DND-41 (cell line): ENCODE results near the gene HSBP1L1.
"Not testable (repeated sequence)": the region's sequence is repeated elsewhere in the genome, so short reads cannot be mapped to it uniquely, and the experiment has no call there.

Experiments
- ATAC-seq: fragments of 200-7000 bp; cut with Tn5 transposase; 3 replicates; pipeline ENCODE4 v1.9.1; 2021; ENCODE audit warnings: low read depth; ENCODE audit not compliant: insufficient read depth
- DNase-seq: peaks from one replicate; pipeline ENCODE4 v3.0.0-alpha.2; 2020
- H2AFZ ChIP-seq: 2 replicates; pipeline ENCODE4 v1.6.0; 2012; ENCODE audit warnings: low read depth, low read length
- H3K27ac ChIP-seq: 2 replicates; pipeline ENCODE4 v1.5.1; 2012; ENCODE audit warnings: low read length, inconsistent platforms
- H3K27me3 ChIP-seq: fragments of 200-600 bp; sonication (generic); 2 replicates; pipeline ENCODE4 v1.6.0; 2012; ENCODE audit warnings: low read length, mild to moderate bottlenecking, inconsistent platforms; ENCODE audit not compliant: insufficient read depth, poor library complexity
- H3K36me3 ChIP-seq: 2 replicates; pipeline ENCODE4 v1.5.1; 2012; ENCODE audit warnings: low read length, inconsistent platforms; ENCODE audit not compliant: insufficient read depth
- H3K4me1 ChIP-seq: 2 replicates; pipeline ENCODE4 v1.5.1; 2012; ENCODE audit warnings: mild to moderate bottlenecking, low read length; ENCODE audit not compliant: insufficient read depth
- H3K4me2 ChIP-seq: 2 replicates; pipeline ENCODE4 v1.6.0; 2012; ENCODE audit warnings: mild to moderate bottlenecking, moderate library complexity, low read length, inconsistent platforms; ENCODE audit not compliant: insufficient read depth
- H3K4me3 ChIP-seq, 2 experiments: fragments of 200-600 bp in 1 of 2; shearing (Covaris generic) in 1 of 2; 2 replicates each; pipeline ENCODE4 v1.5.1; 2012 to 2016; ENCODE audit warnings: inconsistent platforms in 2 of 2, low read length in 2 of 2, mild to moderate bottlenecking in 2 of 2, low read depth in 1 of 2, moderate library complexity in 1 of 2
- H3K79me2 ChIP-seq: 2 replicates; pipeline ENCODE4 v1.6.0; 2012; ENCODE audit warnings: low read length, inconsistent platforms; ENCODE audit not compliant: insufficient read depth
- H3K9ac ChIP-seq: 2 replicates; pipeline ENCODE4 v1.6.0; 2012; ENCODE audit warnings: low read depth, mild to moderate bottlenecking, inconsistent platforms, low read length, moderate library complexity
- H3K9me3 ChIP-seq: 2 replicates; pipeline ENCODE4 v1.5.1; 2012; ENCODE audit warnings: low read length, moderate library complexity, mild to moderate bottlenecking, inconsistent platforms; ENCODE audit not compliant: insufficient read depth, severe bottlenecking
- H4K20me1 ChIP-seq: 2 replicates; pipeline ENCODE4 v1.6.0; 2012; ENCODE audit warnings: low read length; ENCODE audit not compliant: insufficient read depth
- EZH2 ChIP-seq: IDR thresholded peaks from 3 replicates; pipeline ENCODE4 v1.6.1; 2012; ENCODE audit warnings: borderline replicate concordance, low read depth, mild to moderate bottlenecking, moderate library complexity, low read length, inconsistent platforms; ENCODE audit not compliant: severe bottlenecking
- TF ChIP-seq, protein P1 (sequence below): IDR thresholded peaks from 2 replicates; pipeline ENCODE4 v1.5.1; 2012; ENCODE audit warnings: borderline replicate concordance, low read length, moderate library complexity, mild to moderate bottlenecking; ENCODE audit not compliant: poor library complexity, severe bottlenecking; ENCODE audit errors: extremely low read depth

The HSBP1L1 gene

GRCh38 chr18:79991494-79991893, 27.1 kb downstream of the HSBP1L1 start:
- no peak overlapping the region for H2AFZ ChIP-seq
- peaks cover 20% of the 10 kb centered on the region for H3K4me1 ChIP-seq
- H4K20me1 ChIP-seq, result peaks cover 13% of the 10 kb centered on the region
- no peaks in the 10 kb centered on the region for H3K27me3 ChIP-seq
- TF ChIP-seq, protein P1, sequence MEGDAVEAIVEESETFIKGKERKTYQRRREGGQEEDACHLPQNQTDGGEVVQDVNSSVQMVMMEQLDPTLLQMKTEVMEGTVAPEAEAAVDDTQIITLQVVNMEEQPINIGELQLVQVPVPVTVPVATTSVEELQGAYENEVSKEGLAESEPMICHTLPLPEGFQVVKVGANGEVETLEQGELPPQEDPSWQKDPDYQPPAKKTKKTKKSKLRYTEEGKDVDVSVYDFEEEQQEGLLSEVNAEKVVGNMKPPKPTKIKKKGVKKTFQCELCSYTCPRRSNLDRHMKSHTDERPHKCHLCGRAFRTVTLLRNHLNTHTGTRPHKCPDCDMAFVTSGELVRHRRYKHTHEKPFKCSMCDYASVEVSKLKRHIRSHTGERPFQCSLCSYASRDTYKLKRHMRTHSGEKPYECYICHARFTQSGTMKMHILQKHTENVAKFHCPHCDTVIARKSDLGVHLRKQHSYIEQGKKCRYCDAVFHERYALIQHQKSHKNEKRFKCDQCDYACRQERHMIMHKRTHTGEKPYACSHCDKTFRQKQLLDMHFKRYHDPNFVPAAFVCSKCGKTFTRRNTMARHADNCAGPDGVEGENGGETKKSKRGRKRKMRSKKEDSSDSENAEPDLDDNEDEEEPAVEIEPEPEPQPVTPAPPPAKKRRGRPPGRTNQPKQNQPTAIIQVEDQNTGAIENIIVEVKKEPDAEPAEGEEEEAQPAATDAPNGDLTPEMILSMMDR, result no peak
- no peak for TF ChIP-seq EZH2
- DNase-seq (no peak), ATAC-seq (no peak)
- no peaks in the 10 kb centered on the region for H3K9me3 ChIP-seq
- no peak overlapping the region for H3K4me2 ChIP-seq
- H3K27ac ChIP-seq, result no peak overlapping the region
- H3K9ac ChIP-seq, result no peak overlapping the region
- H3K4me3 ChIP-seq, result no peak overlapping the region
- H3K36me3 ChIP-seq, result peaks cover 6% of the 10 kb centered on the region
- peaks cover 30% of the 10 kb centered on the region for H3K79me2 ChIP-seq

DNA sequence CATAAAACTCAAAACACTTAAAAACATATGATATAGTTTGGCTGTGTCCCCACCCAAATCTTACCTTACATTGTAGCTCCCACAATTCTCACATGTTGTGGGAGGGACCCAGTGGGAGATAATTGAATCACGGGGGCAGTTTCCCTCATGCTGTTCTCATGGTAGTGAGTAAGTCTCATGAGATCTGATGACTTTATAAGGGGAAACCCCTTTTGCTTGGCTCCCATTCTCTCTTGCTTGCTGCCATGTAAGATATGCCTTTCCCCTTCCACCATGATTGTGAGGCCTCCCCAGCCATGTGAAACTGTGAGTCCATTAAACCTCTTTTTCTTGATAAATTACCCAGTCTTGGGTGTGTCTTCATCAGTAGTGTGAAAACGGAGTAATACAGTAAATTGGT, 35.3 kb downstream of the HSBP1L1 start:
- H3K27me3 ChIP-seq, H3K27ac ChIP-seq, H3K4me3 ChIP-seq, H3K36me3 ChIP-seq, H3K4me2 ChIP-seq, H4K20me1 ChIP-seq, H3K79me2 ChIP-seq, H3K9ac ChIP-seq, ATAC-seq, DNase-seq, H3K4me1 ChIP-seq, H2AFZ ChIP-seq: not testable (repeated sequence)
- peaks cover 13% of the 10 kb centered on the region for H3K9me3 ChIP-seq

DNA sequence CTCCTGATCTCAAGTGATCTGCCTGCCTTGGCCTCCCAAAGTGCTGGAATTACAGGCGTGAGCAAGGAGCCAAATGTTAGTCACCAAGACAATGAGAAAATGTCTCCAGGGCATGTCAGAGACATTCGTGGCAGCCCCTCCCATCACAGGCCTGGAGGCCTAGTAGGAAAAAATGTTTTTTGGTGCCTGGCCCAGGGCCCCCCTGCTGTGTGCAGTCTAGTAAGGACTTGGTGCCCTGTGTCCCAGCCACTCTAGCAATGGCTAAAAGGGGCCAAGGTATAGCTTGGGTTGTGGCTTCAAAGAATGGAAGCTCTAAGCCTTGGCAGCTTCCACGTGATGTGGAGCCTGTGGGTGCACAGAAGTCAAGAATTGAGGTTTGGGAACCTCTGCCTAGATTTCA, 36.4 kb downstream of the HSBP1L1 start:
- H3K4me2 ChIP-seq, result no peak overlapping the region
- H3K27me3 ChIP-seq, result no peaks in the 10 kb centered on the region
- H4K20me1 ChIP-seq, result no peaks in the 10 kb centered on the region
- H3K79me2 ChIP-seq, result no peaks in the 10 kb centered on the region
- H3K4me3 ChIP-seq, result no peak overlapping the region
- DNase-seq (no peak), ATAC-seq (no peak)
- H2AFZ ChIP-seq, result no peak overlapping the region
- H3K4me1 ChIP-seq, result no peaks in the 10 kb centered on the region
- peaks cover 13% of the 10 kb centered on the region for H3K9me3 ChIP-seq
- H3K36me3 ChIP-seq, result no peaks in the 10 kb centered on the region
- no peak overlapping the region for H3K27ac ChIP-seq
- TF ChIP-seq, protein P1, result no peak
- no peak for TF ChIP-seq EZH2
- H3K9ac ChIP-seq, result no peak overlapping the region

GRCh38 chr18:80002468-80002867, 38.0 kb downstream of the HSBP1L1 start:
- no peaks in the 10 kb centered on the region for H3K4me1 ChIP-seq
- peaks cover 13% of the 10 kb centered on the region for H3K9me3 ChIP-seq
- DNase-seq (no peak), ATAC-seq (no peak)
- no peaks in the 10 kb centered on the region for H3K27me3 ChIP-seq
- TF ChIP-seq EZH2, result no peak
- TF ChIP-seq, protein P1, result no peak
- no peaks in the 10 kb centered on the region for H3K36me3 ChIP-seq
- H3K4me3 ChIP-seq, result no peak overlapping the region
- H3K4me2 ChIP-seq, result no peak overlapping the region
- H3K27ac ChIP-seq, result no peak overlapping the region
- H2AFZ ChIP-seq, result no peak overlapping the region
- no peaks in the 10 kb centered on the region for H3K79me2 ChIP-seq
- no peaks in the 10 kb centered on the region for H4K20me1 ChIP-seq
- no peak overlapping the region for H3K9ac ChIP-seq
